ENCODE results near the gene INSIG1. TPM values are rescaled to one million over a fixed set of nuclear protein-coding genes. Genes with fewer than 3 reads are reported as not detected.

Gene INSIG1
- total RNA-seq, 4 donors from 2014 or later, result 40.1 to 151 (median 79.5) TPM

DNA sequence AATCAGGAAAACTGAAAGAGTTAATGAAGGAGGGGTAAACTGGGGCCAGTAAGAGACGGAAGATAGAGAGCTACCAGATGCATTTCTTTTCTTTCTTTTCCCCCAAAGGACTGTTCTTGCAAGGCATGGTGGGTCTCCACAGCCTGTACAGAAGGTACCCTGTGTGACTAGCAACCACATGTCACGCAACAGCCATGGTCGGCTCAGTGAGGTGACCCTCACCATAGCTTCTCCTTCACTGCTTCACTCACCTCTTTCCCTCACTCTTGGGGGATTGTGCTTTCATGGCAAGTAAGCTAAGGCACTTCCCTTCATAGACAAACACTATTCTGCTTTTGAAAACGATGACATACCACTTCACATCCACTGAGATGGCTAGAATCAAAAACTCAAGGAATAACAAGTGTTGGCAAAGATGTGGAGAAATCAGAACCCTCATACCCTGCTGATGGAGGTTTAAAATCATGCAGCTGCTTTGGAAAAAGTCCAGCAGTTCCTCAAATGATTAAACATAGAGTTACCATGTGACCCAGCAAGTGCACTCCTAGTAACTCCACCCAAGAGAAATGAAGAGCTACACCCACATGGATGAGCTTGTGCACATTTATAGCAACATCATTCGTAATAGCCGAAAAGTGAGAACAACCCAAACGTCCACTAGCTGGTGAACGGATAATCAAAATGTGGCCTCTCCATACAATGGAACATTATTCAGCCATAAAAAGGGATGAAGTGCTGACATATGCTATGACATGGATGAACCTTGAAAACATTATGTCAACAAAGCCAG lies 3.8 kb upstream of the INSIG1 start:
- intact Hi-C loops (cut with DNase I; ENCODE audit: low total_unique reads), result no loop called here

DNA sequence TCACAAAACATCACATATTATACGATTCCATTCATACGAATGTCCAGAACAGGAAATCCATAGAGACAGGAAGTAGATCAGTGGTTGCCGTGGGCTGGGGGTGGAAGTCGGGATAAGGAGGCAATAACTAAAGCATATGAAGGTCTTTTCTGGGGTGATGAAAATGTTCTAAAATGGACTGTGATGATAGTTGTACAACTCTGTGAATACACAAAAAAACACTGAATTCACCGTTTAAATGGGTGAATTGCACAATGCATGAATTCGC lies 3.2 kb upstream of the INSIG1 start:
- DNase-seq (ENCODE audit: low spot score in 2 of 2), result no peak
- TF ChIP-seq, protein P1, sequence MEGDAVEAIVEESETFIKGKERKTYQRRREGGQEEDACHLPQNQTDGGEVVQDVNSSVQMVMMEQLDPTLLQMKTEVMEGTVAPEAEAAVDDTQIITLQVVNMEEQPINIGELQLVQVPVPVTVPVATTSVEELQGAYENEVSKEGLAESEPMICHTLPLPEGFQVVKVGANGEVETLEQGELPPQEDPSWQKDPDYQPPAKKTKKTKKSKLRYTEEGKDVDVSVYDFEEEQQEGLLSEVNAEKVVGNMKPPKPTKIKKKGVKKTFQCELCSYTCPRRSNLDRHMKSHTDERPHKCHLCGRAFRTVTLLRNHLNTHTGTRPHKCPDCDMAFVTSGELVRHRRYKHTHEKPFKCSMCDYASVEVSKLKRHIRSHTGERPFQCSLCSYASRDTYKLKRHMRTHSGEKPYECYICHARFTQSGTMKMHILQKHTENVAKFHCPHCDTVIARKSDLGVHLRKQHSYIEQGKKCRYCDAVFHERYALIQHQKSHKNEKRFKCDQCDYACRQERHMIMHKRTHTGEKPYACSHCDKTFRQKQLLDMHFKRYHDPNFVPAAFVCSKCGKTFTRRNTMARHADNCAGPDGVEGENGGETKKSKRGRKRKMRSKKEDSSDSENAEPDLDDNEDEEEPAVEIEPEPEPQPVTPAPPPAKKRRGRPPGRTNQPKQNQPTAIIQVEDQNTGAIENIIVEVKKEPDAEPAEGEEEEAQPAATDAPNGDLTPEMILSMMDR (IDR thresholded peaks at IDR 0.05), result no peak
- no peak for TF ChIP-seq POLR2A (IDR thresholded peaks at IDR 0.05)
- no peak overlapping the region for H3K4me3 ChIP-seq (ENCODE audit: low read depth, poor library complexity, severe bottlenecking)
- WGBS, 2 donors, result 81 to 90% methylated on average over 6 of the region's 6 CpGs
- intact Hi-C loops (cut with DNase I; ENCODE audit: low total_unique reads), result no loop called here

More for the DNA sequence above, 3.8 kb upstream of the INSIG1 start:
- no peak for TF ChIP-seq POLR2A (IDR thresholded peaks at IDR 0.05)
- TF ChIP-seq, protein P1 (IDR thresholded peaks at IDR 0.05), result no peak
- DNase-seq (ENCODE audit: low spot score in 2 of 2), result no peak
- H3K4me3 ChIP-seq (ENCODE audit: low read depth, poor library complexity, severe bottlenecking), result no peak overlapping the region
- whole genome bisulfite sequencing, 2 donors, result 87 to 90% methylated on average over 8 of the region's 8 CpGs

DNA sequence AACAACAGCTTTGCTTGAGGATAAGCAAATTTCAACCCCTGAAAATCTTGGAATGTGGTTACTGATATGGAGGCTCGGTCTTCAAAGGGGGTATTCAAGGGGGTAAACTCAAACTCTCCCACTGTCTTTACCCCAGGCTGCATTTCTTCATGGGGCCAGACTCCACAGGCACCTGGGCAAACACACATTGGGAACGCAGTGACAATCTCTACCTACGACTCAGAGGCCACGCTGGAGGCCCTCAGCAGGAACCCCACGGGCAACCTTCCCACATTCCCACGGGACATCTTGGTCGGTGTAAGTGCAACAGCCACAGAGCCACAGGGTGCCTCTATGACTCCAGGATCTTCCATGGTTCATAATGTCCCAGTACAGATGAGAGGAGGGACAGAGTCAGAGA lies 2.2 kb upstream of the INSIG1 start:
- TF ChIP-seq POLR2A (IDR thresholded peaks at IDR 0.05), result no peak
- TF ChIP-seq, protein P1 (IDR thresholded peaks at IDR 0.05), result no peak
- intact Hi-C loops (cut with DNase I; ENCODE audit: low total_unique reads), result no loop called here
- no peak for DNase-seq (ENCODE audit: low spot score in 2 of 2)
- WGBS, 2 donors, result 93 to 96% methylated on average over 7 of the region's 7 CpGs
- no peak overlapping the region for H3K4me3 ChIP-seq (ENCODE audit: low read depth, poor library complexity, severe bottlenecking)

DNA sequence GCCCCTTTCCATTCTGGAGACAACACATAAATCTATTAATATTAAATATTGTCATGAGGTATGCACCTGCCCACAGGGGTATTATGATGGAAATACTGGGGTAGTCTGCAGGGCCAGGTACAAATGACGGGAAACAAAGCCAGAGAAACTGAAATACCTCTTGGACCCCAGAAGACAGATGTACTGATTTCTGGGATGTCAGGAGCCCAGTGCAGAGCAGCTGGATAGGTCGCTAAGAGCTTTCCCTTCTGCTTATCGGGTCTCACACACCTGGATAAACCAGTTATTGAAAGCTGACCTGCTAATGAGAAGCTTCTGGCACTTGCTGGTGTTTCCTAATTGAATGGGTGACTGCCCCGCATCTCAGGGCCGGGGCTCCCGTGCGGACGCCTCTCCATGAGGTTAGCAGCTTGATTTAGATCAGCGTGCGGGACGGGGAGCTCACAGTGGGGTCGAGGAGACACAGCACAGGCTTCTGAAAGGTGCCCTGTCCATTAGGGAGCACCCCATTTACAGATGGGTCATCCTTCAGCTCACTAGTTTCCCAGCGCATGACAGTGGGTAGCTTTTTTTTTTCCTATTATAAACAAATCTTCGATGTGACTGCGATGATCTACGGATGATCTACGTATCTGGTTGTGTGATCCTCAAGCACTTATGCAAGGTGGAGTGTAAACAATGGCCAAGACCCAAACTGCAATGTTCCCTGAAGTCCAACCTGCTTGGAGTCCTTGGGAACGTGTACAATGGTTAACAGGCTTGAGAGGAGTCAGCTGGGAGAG lies 1.5 kb upstream of the INSIG1 start:
- intact Hi-C loops (cut with DNase I; ENCODE audit: low total_unique reads), result no loop called here
- no peak for DNase-seq (ENCODE audit: low spot score in 2 of 2)
- TF ChIP-seq, protein P1 (IDR thresholded peaks at IDR 0.05), result no peak
- TF ChIP-seq POLR2A (IDR thresholded peaks at IDR 0.05), result no peak
- 77 to 78% methylated on average over 18 of the region's 18 CpGs for WGBS, 2 donors
- no peak overlapping the region for H3K4me3 ChIP-seq (ENCODE audit: low read depth, poor library complexity, severe bottlenecking)

DNA sequence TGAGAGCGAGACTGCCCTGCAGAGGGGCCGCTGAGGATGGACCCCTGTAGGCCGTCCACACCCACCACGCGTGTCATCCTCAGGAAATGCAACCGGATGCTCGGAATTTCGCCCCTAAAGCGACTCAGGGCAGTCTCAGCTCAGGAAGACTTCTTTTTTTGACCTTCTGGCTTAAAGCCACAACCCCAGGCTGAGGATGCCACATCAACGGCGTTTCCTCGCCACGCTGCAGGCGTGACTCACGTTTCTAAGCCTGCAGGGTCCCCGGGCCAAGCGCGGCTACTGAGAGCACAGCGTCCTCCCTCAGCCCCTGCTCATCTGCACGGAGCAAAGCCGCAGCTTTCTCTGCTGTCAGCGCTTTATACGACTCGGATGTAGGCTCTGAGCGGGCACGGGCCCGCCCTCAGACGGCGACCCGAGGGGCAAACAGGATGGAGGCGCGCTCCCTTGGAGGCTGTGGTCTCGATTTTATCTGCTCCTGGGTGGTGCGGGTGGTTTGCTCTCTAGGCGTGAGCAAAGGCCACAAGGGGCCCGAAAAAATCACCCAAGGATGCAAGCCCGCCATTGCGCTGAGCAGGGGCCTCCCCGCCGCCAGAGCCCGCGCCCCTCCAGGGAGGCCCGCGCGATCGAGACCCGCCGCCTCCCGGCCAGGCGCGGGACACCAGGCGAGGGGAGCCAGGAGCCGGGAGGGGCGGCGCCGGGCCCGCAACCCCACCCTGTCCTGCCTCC lies 726 bp upstream of the INSIG1 start:
- intact Hi-C loops (cut with DNase I; ENCODE audit: low total_unique reads), result no loop called here
- WGBS, 2 donors, result 1 to 6% methylated on average over 36 to 57 of the region's 57 CpGs
- no peak for TF ChIP-seq POLR2A (IDR thresholded peaks at IDR 0.05)
- TF ChIP-seq, protein P1 (IDR thresholded peaks at IDR 0.05), result no peak
- peak; percentile 64 to 93 for DNase-seq (ENCODE audit: low spot score in 2 of 2)
- peak overlapping the region; percentile 54 for H3K4me3 ChIP-seq (ENCODE audit: low read depth, poor library complexity, severe bottlenecking)
